IMR-90 (cell line): ENCODE measurements around the gene ARPP21.

Experiments used
- BHLHE40 ChIP-seq: fragments of 150-350 bp; IDR thresholded peaks from 2 replicates; pipeline ENCODE4 v1.6.1; 2016; ENCODE audit warnings: mild to moderate bottlenecking, low read depth, low read length
- CEBPB ChIP-seq: IDR thresholded peaks from 2 replicates; pipeline ENCODE4 v1.6.1; 2012; ENCODE audit warnings: low read depth, low read length, improper control_type of control experiment
- CTCF ChIP-seq: conservative IDR thresholded peaks from 2 replicates; pipeline ENCODE4 v1.5.1; 2012; ENCODE audit warnings: mild to moderate bottlenecking, low read depth, low read length, improper control_type of control experiment
- FOS ChIP-seq: fragments of 150-350 bp; IDR thresholded peaks from 2 replicates; pipeline ENCODE4 v1.6.1; 2016; ENCODE audit warnings: low read depth, low read length
- MAZ ChIP-seq: IDR thresholded peaks from 2 replicates; pipeline ENCODE4 v1.6.1; 2012; ENCODE audit warnings: low read depth, mild to moderate bottlenecking, low read length, improper control_type of control experiment, moderate library complexity, borderline replicate concordance
- MXI1 ChIP-seq: IDR thresholded peaks from 2 replicates; pipeline ENCODE4 v1.6.1; 2012; ENCODE audit warnings: low read depth, mild to moderate bottlenecking, low read length, moderate library complexity, borderline replicate concordance
- POLR2A ChIP-seq: IDR thresholded peaks from 2 replicates; pipeline ENCODE4 v1.6.1; 2012; ENCODE audit warnings: mild to moderate bottlenecking, low read depth, low read length
- RAD21 ChIP-seq: IDR thresholded peaks from 2 replicates; pipeline ENCODE4 v1.6.1; 2012; ENCODE audit warnings: low read length, improper control_type of control experiment
- RFX5 ChIP-seq: IDR thresholded peaks from 2 replicates; pipeline ENCODE4 v1.8.0; 2012; ENCODE audit warnings: low read depth, mild to moderate bottlenecking, low read length, moderate library complexity
- SMC3 ChIP-seq: fragments of 150-350 bp; IDR thresholded peaks from 2 replicates; pipeline ENCODE4 v1.6.1; 2016; ENCODE audit warnings: low read depth, mild to moderate bottlenecking, antibody characterized with exemption, low read length, moderate library complexity
- TF ChIP-seq, protein P1 (sequence below): fragments of 150-350 bp; IDR thresholded peaks from 2 replicates; pipeline ENCODE4 v1.6.1; 2016; ENCODE audit warnings: low read depth, mild to moderate bottlenecking, low read length, moderate library complexity, borderline replicate concordance

- TF ChIP-seq CTCF, result no peak
- no peak for TF ChIP-seq BHLHE40
- TF ChIP-seq MXI1, result no peak
- TF ChIP-seq POLR2A, result no peak
- TF ChIP-seq MAZ, result no peak
- TF ChIP-seq CEBPB, result no peak
- no peak for TF ChIP-seq RFX5
- no peak for TF ChIP-seq FOS
- TF ChIP-seq RAD21, result no peak
- TF ChIP-seq, protein P1, sequence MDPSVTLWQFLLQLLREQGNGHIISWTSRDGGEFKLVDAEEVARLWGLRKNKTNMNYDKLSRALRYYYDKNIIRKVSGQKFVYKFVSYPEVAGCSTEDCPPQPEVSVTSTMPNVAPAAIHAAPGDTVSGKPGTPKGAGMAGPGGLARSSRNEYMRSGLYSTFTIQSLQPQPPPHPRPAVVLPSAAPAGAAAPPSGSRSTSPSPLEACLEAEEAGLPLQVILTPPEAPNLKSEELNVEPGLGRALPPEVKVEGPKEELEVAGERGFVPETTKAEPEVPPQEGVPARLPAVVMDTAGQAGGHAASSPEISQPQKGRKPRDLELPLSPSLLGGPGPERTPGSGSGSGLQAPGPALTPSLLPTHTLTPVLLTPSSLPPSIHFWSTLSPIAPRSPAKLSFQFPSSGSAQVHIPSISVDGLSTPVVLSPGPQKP, result no peak
- TF ChIP-seq SMC3, result no peak
Observed at GRCh38 chr3:35601959-35602358, 37.4 kb upstream of the ARPP21 start.
